GM21423 (cell line): ENCODE data around the gene SLC25A24.

Source experiments
- ATAC-seq: cut with Tn5 transposase; IDR thresholded peaks from one replicate; pipeline ENCODE4 v1.9.1; 2021; ENCODE audit warnings: mild to moderate bottlenecking, moderate library complexity; ENCODE audit not compliant: unreplicated experiment

The SLC25A24 gene

DNA sequence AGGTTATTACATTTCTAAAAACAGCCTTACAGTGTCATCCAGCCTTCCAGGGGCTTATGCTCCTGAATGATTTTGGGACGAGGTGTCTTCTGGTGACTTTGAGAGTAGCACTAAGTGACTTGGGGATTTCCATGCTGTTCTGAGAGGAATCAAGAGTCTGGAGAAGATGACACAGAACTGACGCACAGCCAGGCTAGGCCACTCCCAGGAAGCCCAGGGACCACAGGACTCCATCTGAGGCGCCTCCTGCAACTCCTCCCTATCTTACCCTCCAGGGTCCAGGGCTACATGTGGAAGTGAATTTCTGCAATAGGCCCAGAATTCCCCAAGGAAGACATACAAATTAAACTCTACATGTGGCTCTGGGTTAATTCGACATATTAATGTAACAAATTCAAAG, 92.5 kb downstream of the SLC25A24 start:
- ATAC-seq, result no peak

DNA sequence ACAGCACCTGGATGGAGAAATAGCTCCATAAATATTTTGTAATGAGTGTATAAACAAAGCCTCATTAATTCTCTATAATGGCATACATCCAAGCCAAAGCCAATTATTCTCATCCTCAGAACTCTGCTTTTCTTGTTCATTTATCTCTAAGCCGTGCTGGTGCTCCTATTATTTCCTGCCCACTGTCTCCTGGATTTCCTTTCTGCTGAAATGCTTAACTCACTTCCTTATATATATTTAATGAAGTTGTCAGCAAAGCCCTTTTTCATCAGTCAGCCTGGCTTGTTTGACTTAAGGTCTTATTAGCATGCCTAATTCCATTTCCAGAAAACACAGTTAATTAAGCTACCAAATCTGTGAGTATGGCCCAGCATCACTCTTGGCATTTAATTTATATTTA, 93.4 kb downstream of the SLC25A24 start:
- no peak for ATAC-seq

DNA sequence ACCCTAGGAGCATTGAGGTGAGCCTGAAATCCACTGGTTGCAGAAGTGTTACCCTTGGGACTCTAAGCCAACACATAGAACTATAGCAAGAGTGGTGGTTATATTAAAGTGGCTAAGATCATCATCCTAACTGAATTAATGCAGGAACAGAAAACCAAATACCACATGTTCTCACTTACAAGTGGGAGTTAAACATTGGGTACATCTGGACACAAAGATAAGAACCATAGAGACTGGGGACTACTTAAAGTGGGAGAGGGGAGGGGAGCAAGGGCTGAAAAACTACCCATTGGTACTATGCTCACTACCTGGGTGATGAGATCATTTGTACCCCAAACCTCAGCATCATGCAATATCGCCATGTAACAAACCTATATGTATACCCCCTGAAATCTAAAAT, 100.0 kb downstream of the SLC25A24 start:
- no peak for ATAC-seq

DNA sequence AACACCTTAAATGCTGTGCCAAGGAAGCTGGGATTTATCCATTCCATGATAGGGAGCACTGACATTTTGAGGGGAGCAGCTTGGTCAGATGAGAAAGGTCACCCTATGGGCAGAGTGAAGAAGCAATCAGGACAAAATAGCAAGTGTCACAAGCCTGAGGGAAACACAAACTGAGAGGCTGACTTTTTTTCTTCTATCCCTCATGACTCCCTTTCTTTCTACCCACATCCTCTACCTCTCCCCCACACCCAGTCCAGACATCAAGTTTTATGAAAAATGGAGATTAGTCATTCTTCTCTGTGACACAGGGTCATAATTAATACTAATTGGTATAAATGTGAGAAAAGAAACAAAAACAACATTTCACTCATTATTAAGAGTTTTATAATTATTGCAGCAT, 103.1 kb downstream of the SLC25A24 start:
- ATAC-seq, result no peak

DNA sequence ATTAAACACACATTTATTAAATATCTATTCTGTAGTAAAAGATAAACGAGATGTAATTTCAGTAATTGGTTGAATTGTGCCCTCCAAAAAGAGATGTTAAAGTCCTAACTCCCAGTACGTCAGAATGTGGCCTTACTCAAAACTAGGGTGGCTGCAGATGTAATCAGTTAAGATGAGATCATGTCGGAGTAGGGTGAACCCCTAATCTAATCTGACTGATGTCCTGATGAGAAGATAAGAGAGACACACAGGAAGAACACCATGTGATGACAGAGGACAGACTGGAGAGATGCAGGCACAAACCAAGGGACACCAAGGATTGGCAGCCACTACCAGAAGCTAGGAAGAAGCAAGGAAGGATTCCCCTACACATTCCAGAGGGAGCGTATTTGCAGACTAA, 104.1 kb downstream of the SLC25A24 start:
- no peak for ATAC-seq

DNA sequence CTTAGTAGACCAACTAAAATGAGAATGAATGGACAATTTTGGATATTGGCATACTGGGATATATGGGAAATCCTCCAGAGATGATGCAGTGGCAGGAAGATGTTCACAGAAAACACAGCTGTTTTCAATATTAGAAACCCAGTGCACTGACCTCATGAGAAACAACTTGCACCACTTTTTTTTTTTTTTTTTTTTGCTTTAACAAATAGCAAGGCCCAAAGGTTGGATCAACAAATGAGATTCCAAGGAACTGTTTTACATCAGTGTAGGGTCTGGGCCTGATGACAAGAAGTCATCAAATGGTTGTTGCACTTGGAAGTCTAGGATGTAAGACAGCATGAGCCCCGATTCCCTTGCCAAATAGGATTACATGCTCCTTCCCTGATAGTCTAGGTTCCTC, 110.7 kb downstream of the SLC25A24 start:
- no peak for ATAC-seq

DNA sequence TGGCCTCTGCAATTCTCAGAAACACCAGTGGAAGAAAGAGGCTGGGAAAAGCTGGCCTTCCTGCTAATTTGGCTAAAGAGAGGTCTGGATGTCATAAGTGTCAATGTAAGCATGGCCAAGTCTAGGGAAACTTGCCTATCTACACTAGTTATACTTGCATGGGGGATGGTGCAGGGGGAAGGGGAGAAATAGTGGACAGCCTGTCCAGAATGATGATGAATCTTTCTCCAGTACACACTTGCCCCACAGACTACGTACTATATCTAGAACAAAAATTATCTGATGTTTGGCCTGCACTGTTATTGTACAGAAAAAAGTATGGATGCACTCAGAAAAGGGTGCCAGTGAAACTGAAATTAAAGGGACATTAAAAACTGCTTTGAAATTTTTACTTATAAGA, 114.5 kb downstream of the SLC25A24 start:
- no peak for ATAC-seq

DNA sequence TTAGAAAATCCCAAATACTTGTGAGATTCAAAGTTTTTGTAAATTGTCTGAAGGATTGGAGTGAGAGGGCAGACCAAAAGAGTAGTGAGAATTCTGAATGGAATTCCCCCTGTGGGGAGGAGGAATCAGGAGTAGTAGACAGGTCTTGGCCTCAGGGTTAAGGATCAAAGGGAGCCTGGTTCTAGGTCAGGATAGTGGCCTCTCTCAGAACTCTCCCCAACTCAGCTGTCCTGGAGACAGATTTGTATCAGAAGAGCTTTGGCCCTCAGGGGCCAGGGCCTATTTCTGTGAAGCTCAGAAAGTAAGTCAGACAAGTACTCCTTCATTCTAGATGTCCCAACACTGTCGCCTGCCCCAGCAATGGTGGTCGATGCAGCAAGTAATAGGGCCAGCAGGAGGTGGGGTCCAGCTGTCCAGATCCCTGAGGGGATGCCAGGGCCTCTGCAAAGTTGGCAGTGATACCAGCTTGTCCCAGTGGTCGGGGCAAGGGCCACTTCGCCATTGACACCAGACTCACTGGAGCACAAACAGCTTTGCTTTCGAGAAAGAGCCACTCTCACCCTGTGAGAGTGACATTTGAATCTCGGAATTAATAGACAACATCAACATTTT, 115.2 kb downstream of the SLC25A24 start:
- no peak for ATAC-seq
